CD4-positive, alpha-beta T cell treated with Interleukin-6 for 4 hours (primary cell): ENCODE data around the gene GTF2IRD1.
A peak's percentile ranks its signal among the peaks of the same experiment; 100 is the strongest.
"Not testable (repeated sequence)": the region's sequence is repeated elsewhere in the genome, so short reads cannot be mapped to it uniquely, and the experiment has no call there.

Experiments used
- DNase-seq: peaks from one replicate; pipeline ENCODE4 v3.0.0-alpha.2; 2020; ENCODE audit warnings: mixed read lengths

GTF2IRD1 gene

GRCh38 chr7:74437291-74437571 is 16.5 kb upstream of the GTF2IRD1 start:
- not testable (repeated sequence) for DNase-seq

- DNase-seq, result no peak
These were observed 15.4 kb upstream of the GTF2IRD1 start for GRCh38 chr7:74438327-74438726.

DNA sequence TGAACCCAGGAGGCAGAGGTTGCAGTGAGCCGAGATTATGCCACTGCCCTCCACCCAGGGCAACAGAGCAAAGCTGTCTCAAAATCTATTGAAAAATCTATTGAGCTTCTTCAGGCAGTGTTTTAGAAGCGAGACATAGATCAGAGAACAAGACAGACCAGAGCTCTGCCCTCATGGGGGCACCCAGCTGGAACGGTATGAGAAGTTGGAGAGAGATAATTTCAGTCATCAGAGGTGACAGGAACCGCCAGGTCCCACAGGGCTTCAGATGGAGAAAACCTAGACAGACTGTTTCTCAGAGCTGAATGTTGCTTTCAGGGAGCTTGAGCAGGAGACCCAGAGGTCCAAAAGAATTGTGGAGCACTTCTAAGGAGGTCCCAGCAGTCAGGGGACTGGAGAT is 14.2 kb upstream of the GTF2IRD1 start:
- DNase-seq, result no peak

DNA sequence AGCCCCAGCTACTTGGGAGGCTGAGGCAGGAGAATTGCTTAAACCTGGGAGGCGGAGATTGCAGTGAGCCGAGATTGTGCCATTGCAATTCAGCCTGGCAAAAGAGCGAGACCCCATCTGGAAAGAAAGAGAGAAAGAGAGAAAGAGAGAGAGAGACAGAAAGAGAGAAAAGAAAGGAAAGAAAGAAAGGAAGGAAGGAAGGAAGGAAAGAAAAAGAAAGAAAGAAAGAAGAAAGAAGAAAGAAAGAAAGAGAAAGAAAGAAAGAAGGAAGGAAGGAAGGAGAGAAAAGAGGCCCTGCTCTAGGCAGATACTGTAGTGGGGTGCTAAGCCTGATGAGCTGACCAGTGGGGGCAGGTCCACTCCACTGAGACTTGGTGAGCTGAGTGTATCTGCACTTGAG is 13.6 kb upstream of the GTF2IRD1 start:
- DNase-seq, result not testable (repeated sequence)

GRCh38 chr7:74441801-74442200 is 11.9 kb upstream of the GTF2IRD1 start:
- no peak for DNase-seq

GRCh38 chr7:74443543-74444247 is 10.0 kb upstream of the GTF2IRD1 start:
- DNase-seq, result no peak

DNA sequence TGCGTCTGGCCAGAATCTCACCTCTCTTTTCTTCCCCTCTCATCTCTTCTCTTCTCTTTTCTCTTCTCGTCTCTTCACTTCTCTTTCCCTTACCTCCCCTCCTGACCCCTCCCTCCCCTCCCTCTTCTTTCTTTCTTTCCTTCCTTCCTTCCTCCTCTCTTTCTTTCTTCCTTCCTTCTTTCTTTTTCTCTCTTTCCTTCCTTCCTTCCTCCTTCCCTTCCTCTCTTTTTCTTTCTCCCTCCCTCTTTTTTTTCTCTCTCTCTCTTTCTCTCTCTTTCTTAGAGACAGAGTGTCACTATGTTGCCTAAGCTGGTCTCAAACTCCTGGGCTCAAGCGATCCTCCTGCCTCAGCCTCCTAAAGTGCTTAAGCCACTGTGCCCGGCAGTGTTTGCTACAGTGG is 4.6 kb upstream of the GTF2IRD1 start:
- DNase-seq, result no peak

GRCh38 chr7:74449809-74450397 is 3.8 kb upstream of the GTF2IRD1 start:
- peak; percentile 80 for DNase-seq

- peak; percentile 44 for DNase-seq
These were observed 871 bp upstream of the GTF2IRD1 start for GRCh38 chr7:74452748-74453321.

- no peak for DNase-seq
These were observed 567 bp downstream of the GTF2IRD1 start for GRCh38 chr7:74454021-74454924.

DNA sequence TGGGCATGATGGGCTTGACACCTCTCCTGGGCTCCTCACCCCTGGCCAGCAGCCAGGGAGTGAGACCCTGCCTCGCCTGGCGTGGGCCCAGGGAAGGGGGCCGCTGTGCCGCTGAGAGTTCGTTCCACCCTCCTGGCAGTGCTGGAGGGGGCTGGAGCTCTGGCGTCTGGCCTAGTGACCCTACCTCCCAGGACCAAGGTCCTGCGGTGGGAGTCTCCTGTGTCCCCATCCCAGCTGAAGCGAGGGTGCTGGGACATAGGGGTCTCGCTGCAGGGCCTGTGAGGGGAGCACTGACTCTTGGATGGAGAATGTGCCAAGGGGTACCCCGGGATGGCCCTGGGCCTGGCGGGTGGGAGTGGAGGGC is 1.2 kb downstream of the GTF2IRD1 start:
- no peak for DNase-seq

- DNase-seq, result no peak
These were observed 1.6 kb downstream of the GTF2IRD1 start for GRCh38 chr7:74455291-74455804.

DNA sequence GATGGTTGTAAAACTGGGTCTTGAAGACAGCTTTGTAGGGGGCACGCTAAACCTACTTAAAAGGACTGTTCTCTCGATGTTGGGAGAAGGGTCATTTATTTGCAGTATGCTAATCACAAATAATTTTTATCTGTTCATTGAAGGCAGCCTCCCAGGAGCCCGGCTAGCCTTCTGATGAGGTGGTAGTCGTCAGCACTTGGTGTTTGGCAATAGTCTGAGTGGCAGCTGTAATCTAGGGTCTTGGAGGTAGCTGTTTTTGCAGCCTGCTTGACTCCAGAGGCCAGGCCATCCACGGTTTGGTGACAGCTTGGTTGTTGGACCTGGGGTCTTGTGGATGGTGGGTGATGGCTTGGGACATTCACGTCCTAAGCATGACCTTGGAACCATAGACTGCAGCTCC is 2.2 kb downstream of the GTF2IRD1 start:
- no peak for DNase-seq

- no peak for DNase-seq
These were observed 3.3 kb downstream of the GTF2IRD1 start for GRCh38 chr7:74457007-74457406.

DNA sequence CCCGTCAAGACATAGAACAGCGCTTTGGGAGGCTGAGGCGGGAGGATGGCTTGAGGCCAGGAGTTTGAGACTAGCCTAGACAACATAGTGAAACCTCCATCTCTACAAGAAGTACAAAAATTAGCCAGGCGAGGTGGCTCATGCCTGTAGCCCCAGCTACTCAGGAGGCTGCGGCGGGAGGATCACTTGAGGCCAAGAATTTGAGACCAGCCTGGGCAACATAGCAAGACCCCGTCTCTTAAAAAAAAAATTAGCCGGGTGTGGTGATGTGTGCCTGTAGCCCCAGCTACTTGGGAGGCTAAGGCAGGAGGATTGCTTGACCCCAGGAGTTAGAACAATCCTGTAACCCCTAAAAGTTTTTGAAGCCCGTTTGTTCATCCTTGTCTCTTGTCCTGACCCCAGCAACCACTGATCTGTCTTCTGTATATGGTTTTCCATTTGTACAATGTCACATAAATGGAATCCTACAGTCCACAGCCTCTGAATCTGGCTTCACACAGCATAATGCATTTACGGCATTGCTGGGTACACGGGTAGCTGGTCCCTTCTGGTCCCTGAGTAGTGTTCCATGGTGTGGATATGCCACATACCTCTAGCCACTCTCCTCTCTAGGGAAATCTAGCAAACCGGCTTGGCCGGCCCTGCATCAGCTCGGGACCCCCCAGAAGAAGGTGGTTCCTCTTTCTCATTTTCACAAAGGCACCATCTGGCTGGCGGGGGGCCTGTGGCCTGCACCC is 8.4 kb downstream of the GTF2IRD1 start:
- no peak for DNase-seq

DNA sequence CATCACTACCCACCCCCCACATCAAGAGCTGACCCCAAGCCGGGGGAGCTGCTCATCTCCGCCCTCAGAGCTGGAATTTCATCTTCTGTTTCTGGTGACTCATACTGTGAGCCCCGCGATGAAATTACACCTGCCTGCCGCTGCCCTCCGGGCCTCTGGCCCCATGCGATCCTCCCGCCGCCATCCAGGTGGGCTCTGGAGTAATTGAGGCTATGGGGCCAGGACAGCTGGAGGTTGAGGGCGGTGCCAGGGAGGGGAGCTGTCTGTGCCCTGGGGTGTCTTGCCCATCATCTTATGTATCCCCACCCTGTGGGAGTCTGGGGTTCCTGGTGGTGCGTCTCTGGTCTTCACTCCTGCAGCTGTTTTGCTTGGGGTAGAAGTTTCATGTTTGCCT is 9.0 kb downstream of the GTF2IRD1 start:
- no peak for DNase-seq

GRCh38 chr7:74464931-74465886 is 11.5 kb downstream of the GTF2IRD1 start:
- no peak for DNase-seq

DNA sequence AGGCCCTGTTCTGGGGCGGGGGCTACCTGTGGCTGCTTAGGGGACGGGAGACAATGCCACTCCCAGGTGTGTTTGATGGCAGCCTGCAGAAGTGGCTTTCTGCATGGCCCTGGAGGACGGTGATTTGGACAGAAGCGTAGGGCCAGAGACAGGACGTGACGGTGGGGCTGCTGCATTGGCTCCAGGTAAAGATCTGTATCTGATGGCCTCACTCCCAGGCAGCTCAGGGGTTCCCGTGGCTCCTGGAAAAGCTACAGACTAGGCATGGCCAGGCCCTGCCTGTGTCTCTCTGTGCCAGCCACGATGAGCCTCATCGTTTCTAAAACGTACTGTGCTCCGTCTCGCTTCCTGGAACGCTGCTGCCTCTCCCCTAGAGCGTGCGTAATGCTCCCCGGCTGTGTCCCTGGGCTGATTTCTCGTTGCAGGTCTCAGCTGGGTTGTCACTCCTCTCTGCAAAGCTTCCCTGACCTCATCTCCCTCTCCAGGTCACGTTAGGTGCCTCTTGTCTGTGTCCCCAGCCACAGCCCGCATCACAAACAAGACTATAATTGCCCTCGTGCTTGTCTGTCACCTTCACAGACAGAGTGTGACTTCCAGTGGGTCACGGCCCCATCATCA is 12.6 kb downstream of the GTF2IRD1 start:
- DNase-seq, result no peak

DNA sequence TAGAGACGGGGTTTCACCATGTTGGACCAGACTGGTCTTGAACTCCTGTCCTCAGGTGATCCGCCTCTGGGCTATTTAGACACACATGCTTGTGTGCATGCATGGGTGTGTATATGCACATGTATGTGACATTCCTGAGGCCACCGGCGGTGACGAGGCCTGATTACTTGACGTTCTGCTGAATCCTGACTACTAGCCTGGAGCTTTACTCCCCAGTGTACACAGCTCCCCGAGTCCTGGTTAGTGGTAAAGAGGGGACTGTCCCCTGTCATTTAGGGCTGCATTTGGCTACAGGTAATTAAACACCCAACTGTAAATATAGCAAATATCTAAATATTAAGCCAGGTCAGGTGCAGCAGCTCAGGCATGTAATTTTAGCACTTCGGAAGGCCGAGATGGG is 14.2 kb downstream of the GTF2IRD1 start:
- DNase-seq, result no peak

DNA sequence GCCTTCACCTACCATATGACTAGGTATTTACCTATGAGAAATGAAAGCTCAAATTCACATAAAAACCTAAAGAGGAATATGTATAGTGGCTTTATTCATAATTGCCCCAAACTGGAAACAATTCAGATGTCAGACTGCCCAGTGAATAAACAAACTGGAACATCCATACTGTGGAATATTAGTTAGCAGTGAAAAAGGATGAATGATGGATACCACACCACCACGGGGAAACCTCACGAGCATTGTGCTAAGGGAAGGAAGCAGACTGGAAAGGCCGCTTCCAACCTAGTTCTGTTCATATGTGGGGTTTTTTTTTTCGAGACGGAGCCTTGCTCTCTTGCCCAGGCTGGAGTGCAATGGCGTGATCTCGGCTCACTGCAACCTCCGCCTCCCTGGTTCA is 16.8 kb downstream of the GTF2IRD1 start:
- DNase-seq, result no peak

DNA sequence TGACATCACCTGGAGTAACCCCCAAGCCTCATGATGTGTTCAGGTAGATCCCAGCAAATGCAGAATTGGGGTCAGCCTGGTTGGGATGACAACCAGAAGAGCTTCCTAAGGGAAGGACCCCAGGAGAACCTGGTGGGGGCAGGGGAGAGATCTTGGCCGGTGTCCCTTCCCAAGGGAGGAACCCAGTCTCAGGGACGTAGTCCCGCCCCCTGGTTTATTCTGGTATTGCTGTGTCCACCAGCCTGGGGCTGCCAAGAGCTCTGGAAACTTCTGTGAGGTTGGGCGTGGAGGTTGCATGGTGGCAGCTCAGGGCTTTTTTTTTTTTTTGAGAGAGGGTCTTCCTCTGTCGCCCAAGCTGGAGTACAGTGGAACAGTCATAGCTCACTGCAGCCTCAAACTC is 19.4 kb downstream of the GTF2IRD1 start:
- DNase-seq, result no peak
